AG10803 (cell line): ENCODE data around the gene TAOK1.

Source experiments
- DNase-seq: peaks from one replicate; pipeline ENCODE4 v3.0.0; 2010; ENCODE audit warnings: low read depth
- H3K4me3 ChIP-seq: 2 replicates; pipeline ENCODE4 v1.5.1; 2011; ENCODE audit warnings: mild to moderate bottlenecking, low read length, control low read depth
- TF ChIP-seq, protein P1 (sequence below): conservative IDR thresholded peaks from 2 replicates; pipeline ENCODE4 v1.5.1; 2011; ENCODE audit warnings: mild to moderate bottlenecking, low read length, control low read depth, inconsistent platforms

TAOK1 gene

GRCh38 chr17:29379084-29379991 lies 10.8 kb upstream of the TAOK1 start:
- TF ChIP-seq, protein P1, sequence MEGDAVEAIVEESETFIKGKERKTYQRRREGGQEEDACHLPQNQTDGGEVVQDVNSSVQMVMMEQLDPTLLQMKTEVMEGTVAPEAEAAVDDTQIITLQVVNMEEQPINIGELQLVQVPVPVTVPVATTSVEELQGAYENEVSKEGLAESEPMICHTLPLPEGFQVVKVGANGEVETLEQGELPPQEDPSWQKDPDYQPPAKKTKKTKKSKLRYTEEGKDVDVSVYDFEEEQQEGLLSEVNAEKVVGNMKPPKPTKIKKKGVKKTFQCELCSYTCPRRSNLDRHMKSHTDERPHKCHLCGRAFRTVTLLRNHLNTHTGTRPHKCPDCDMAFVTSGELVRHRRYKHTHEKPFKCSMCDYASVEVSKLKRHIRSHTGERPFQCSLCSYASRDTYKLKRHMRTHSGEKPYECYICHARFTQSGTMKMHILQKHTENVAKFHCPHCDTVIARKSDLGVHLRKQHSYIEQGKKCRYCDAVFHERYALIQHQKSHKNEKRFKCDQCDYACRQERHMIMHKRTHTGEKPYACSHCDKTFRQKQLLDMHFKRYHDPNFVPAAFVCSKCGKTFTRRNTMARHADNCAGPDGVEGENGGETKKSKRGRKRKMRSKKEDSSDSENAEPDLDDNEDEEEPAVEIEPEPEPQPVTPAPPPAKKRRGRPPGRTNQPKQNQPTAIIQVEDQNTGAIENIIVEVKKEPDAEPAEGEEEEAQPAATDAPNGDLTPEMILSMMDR = no peak
- H3K4me3 ChIP-seq = no peak overlapping the region
- peak; percentile 36 for DNase-seq

DNA sequence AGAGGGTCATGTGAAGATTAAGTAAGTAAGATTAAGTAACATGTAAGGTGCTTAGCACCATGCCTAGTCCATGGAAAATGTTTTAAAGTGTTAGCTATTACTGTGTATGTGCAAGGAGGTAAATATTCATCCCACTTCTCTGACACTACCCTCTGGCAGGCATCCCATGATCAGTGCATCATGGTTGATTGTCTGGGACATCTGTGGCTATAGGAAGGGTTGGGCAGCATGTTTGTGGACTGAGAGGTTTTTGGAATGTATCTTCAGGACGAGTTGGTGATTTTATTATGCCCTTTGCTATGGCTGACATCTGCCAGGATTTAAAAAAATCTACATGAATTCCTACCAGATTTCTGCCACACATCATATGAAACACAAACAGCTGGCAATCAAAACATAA lies 6.5 kb upstream of the TAOK1 start:
- no peak overlapping the region for H3K4me3 ChIP-seq
- TF ChIP-seq, protein P1 = no peak
- peak; percentile 60 for DNase-seq

DNA sequence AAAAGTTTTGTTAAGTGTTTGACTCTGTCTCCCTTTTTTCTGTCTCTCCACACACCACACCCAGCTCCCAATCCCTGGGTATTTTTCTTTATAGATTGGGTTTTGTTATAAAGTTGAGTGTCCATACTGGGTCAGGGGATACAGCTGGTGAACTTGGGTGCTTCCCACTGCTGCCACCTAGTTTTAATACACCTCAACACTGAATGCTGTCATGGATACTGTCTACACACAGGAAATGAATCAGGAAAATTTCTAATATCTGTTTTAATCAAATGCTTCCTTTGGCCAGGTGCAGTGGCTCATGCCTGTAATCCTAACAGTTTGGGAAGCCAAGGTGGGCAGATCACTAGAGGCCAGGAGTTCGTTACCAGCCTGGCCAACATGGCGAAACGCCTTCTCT lies 5.3 kb upstream of the TAOK1 start:
- DNase-seq = no peak
- H3K4me3 ChIP-seq = no peak overlapping the region
- TF ChIP-seq, protein P1 = no peak

DNA sequence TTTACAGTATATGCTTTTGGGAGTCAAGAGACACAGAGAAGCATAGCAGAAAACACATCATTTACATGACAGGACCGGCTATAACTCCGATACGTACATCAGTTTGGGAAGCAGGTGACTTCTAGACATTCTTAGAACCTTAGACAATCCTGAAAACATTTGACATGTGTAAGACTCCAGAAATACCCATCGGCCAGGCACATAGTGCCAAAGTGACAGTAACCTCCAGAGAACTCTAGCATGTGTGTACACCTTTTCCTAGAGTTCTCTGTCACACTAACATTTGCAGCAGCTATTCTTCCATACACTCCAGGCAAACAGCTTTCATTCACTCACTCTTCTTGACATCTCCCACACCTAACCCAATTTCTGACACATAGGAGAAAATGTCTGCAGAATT lies 3.4 kb upstream of the TAOK1 start:
- no peak for DNase-seq
- no peak overlapping the region for H3K4me3 ChIP-seq
- TF ChIP-seq, protein P1 = no peak

DNA sequence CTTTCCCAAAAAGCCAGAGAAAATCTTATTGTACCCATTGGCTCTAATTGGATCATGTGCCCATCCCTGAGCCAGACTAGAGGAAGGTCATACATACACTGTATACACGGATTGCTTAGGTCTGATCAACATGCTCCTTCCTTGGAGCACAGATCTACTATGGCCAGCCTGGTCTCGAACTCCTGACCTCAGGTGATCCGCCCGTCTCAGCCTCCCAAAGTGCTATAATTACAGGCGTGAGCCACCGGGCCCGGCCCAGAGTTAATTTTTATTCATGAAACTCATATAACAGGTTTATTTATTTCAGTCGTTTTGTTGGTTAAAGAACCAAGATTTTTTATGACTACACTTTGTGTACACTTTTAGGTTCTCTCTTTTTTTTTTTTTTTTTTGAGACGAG lies 1.2 kb upstream of the TAOK1 start:
- no peak overlapping the region for H3K4me3 ChIP-seq
- no peak for DNase-seq
- TF ChIP-seq, protein P1 = no peak

GRCh38 chr17:29390851-29391631 lies 878 bp downstream of the TAOK1 start:
- DNase-seq = peak; percentile 33
- peak overlapping the region; percentile 93 for H3K4me3 ChIP-seq
- TF ChIP-seq, protein P1 = no peak
